A673 (cell line): ENCODE measurements around the gene NTRK3. TPM values are rescaled to one million over a fixed set of nuclear protein-coding genes. Genes with fewer than 3 reads are reported as not detected.

ENCODE experiments used
- BruUV-seq: library from RNA; stranded (reverse); fragments of 400-500 nt; replicated peaks from 2 replicates; lab custom pipeline; 2021; lab: Mats Ljungman, UMichigan
- CTCF ChIA-PET: fragments of 300-600 bp; sonication (Branson Sonifier 250); formaldehyde crosslinking; loops from one replicate; lab custom pipeline; 2022; ENCODE audit warnings: antibody characterized with exemption; lab: Charles Lee
- POLR2A ChIA-PET: fragments of 300-600 bp; sonication (Branson Sonifier 250); formaldehyde crosslinking; loops from one replicate; lab custom pipeline; 2022; ENCODE audit warnings: antibody characterized with exemption; ENCODE audit not compliant: low non-redundant PET; lab: Charles Lee
- DNase-seq: peaks from one replicate; pipeline ENCODE4 v3.0.0-alpha.2; 2015; ENCODE audit warnings: low spot score
- H3K27ac ChIP-seq: fragments of 200-600 bp; sonication (generic); 2 replicates; pipeline ENCODE4 v1.5.1; 2016; ENCODE audit warnings: mixed run types, low read depth, mild to moderate bottlenecking, mixed read lengths, antibody characterized with exemption, low read length; ENCODE audit not compliant: poor library complexity, severe bottlenecking
- H3K27me3 ChIP-seq: fragments of 200-600 bp; sonication (generic); replicated peaks from 2 replicates; pipeline ENCODE4 v1.6.1; 2017; ENCODE audit warnings: mixed run types, low read depth, mild to moderate bottlenecking, mixed read lengths, antibody characterized with exemption, low read length; ENCODE audit not compliant: insufficient read depth, poor library complexity
- H3K36me3 ChIP-seq: fragments of 200-600 bp; sonication (generic); 2 replicates; pipeline ENCODE4 v1.6.1; 2016; ENCODE audit warnings: mixed run types, mild to moderate bottlenecking, mixed read lengths, antibody characterized with exemption, low read length; ENCODE audit not compliant: insufficient read depth, poor library complexity, severe bottlenecking
- H3K4me1 ChIP-seq: fragments of 200-600 bp; sonication (generic); 2 replicates; pipeline ENCODE4 v1.6.1; 2017; ENCODE audit warnings: mixed run types, mild to moderate bottlenecking, mixed read lengths, antibody characterized with exemption, low read length; ENCODE audit not compliant: insufficient read depth, poor library complexity, severe bottlenecking
- H3K4me3 ChIP-seq: fragments of 200-600 bp; sonication (generic); 2 replicates; pipeline ENCODE4 v1.5.1; 2016; ENCODE audit warnings: low read depth, mixed run types, mild to moderate bottlenecking, mixed read lengths, low read length; ENCODE audit not compliant: poor library complexity, severe bottlenecking
- H3K9me3 ChIP-seq: fragments of 200-600 bp; sonication (generic); 2 replicates; pipeline ENCODE4 v1.6.1; 2016; ENCODE audit warnings: mixed run types, low read depth, mild to moderate bottlenecking, mixed read lengths, antibody characterized with exemption, low read length; ENCODE audit not compliant: poor library complexity, severe bottlenecking
- CTCF ChIP-seq: fragments of 300-800, 200-600 bp; sonication (generic); conservative IDR thresholded peaks from 2 replicates; pipeline ENCODE4 v1.5.1; 2017; ENCODE audit warnings: low read depth, mild to moderate bottlenecking, antibody characterized with exemption, low read length, moderate library complexity, mixed read lengths
- EZH2 ChIP-seq: fragments of 200-600 bp; sonication (generic); IDR thresholded peaks from 2 replicates; pipeline ENCODE4 v1.6.1; 2017; ENCODE audit warnings: borderline replicate concordance, low read depth, mild to moderate bottlenecking, mixed read lengths, antibody characterized with exemption, low read length; ENCODE audit not compliant: poor library complexity, severe bottlenecking
- intact Hi-C: fragments of 100-400 bp; cut with micrococcal nuclease; formaldehyde crosslinking; loops from one replicate; pipeline ENCODE4 v1.10.0; 2022; ENCODE audit not compliant: unreplicated experiment
- total RNA-seq: library from RNA; stranded (reverse); gene quantifications from 2 replicates; pipeline ENCODE4 v1.2.3, GENCODE V29; 2021

The NTRK3 gene
- total RNA-seq, 1 experiment from 2014 or later: not detected

- no peaks in the 10 kb centered on the region for H3K36me3 ChIP-seq
- H3K27ac ChIP-seq: no peak overlapping the region
- no peaks in the 10 kb centered on the region for H3K4me1 ChIP-seq
- TF ChIP-seq CTCF: no peak
- POLR2A ChIA-PET: no interaction called here
- peaks cover 8% of the 10 kb centered on the region for H3K9me3 ChIP-seq
- DNase-seq: no peak
- intact Hi-C loops: no loop called here
- no peaks in the 10 kb centered on the region for H3K27me3 ChIP-seq
- CTCF ChIA-PET: no interaction called here
- no peak overlapping the region for H3K4me3 ChIP-seq
- BruUV-seq: no TSS peak
These were observed 233.8 kb downstream of the NTRK3 start for GRCh38 chr15:88022716-88023115.

- intact Hi-C loops: no loop called here
- BruUV-seq: no TSS peak
- DNase-seq: no peak
- Histone ChIP-seq H3K27me3 (no peaks in the 10 kb centered on the region), H3K27ac (no peak overlapping the region), H3K9me3 (peaks cover 8% of the 10 kb centered on the region), H3K4me3 (no peak overlapping the region), H3K36me3 (no peaks in the 10 kb centered on the region), H3K4me1 (no peaks in the 10 kb centered on the region)
- TF ChIP-seq EZH2 (no peak), CTCF (no peak)
- CTCF ChIA-PET: no interaction called here
- POLR2A ChIA-PET: no interaction called here
These were observed 234.9 kb downstream of the NTRK3 start for GRCh38 chr15:88021601-88022000.

- Histone ChIP-seq H3K4me1 (no peaks in the 10 kb centered on the region), H3K27me3 (no peaks in the 10 kb centered on the region), H3K36me3 (no peaks in the 10 kb centered on the region), H3K9me3 (peaks cover 8% of the 10 kb centered on the region), H3K4me3 (no peak overlapping the region), H3K27ac (no peak overlapping the region)
- intact Hi-C loops: no loop called here
- DNase-seq: no peak
- POLR2A ChIA-PET: no interaction called here
- BruUV-seq: no TSS peak
- CTCF ChIA-PET: no interaction called here
- TF ChIP-seq EZH2 (no peak), CTCF (no peak)
These were observed 235.7 kb downstream of the NTRK3 start for GRCh38 chr15:88020806-88021205.
